Activated naive CD4-positive, alpha-beta T cell treated with anti-CD3 and anti-CD28 coated beads for 36 hours (primary cell): ENCODE data around the gene EMILIN2. TPM values are rescaled to one million over a fixed set of nuclear protein-coding genes. Genes with fewer than 3 reads are reported as not detected.

Source experiments
- CTCF ChIA-PET: fragments of 350-600 bp; sonication (Branson Sonifier 250); formaldehyde crosslinking; loops from one replicate; lab custom pipeline; 2021; ENCODE audit warnings: antibody characterized with exemption; lab: Charles Lee
- DNase-seq: peaks from one replicate; pipeline ENCODE4 v3.0.0-alpha.2; 2020
- H3K27ac Mint-ChIP-seq: one replicate; pipeline ENCODE4 v1.8.0; 2021; ENCODE audit warnings: mild to moderate bottlenecking, mixed read lengths
- H3K27me3 Mint-ChIP-seq: one replicate; pipeline ENCODE4 v1.8.0; 2021; ENCODE audit warnings: low read depth, mixed read lengths
- H3K36me3 Mint-ChIP-seq: one replicate; pipeline ENCODE4 v1.8.0; 2021; ENCODE audit warnings: low read depth, mixed read lengths
- H3K4me1 Mint-ChIP-seq: one replicate; pipeline ENCODE4 v1.8.0; 2021; ENCODE audit warnings: low read depth, mixed read lengths
- H3K4me3 Mint-ChIP-seq: one replicate; pipeline ENCODE4 v1.8.0; 2021; ENCODE audit warnings: mild to moderate bottlenecking, moderate library complexity, mixed read lengths
- H3K9me3 Mint-ChIP-seq: one replicate; pipeline ENCODE4 v1.8.0; 2021; ENCODE audit warnings: mixed read lengths
- intact Hi-C: fragments of 100-400 bp; cut with micrococcal nuclease; formaldehyde crosslinking; loops from one replicate; pipeline ENCODE4 v1.15.1; 2023
- total RNA-seq, 2 experiments: library from RNA; stranded (reverse); gene quantifications; one replicate each; pipeline ENCODE4 v1.2.3, GENCODE V29; 2021

The EMILIN2 gene
- total RNA-seq, 2 experiments from 2014 or later = 12.2 to 13.2 TPM

- DNase-seq = peak; percentile 76
- Mint-ChIP-seq H3K4me1 (peaks cover 29% of the 10 kb centered on the region), H3K27ac (peak overlapping the region; percentile 83), H3K27me3 (no peaks in the 10 kb centered on the region), H3K9me3 (peaks cover 11% of the 10 kb centered on the region), H3K36me3 (peaks cover 7% of the 10 kb centered on the region), H3K4me3 (peak overlapping the region; percentile 5)
- CTCF ChIA-PET = interaction anchor here (0.6 to 1.4 kb wide), 8 partner anchors 11 to 117 kb away, joined by 3 to 4 read pairs (median 3); no protein-coding TSS in a partner anchor
- intact Hi-C loops = loop anchor here (1.0 kb wide), 1 partner anchor 23 kb away; no protein-coding TSS in a partner anchor
Observed at GRCh38 chr18:2883076-2883735, 36.4 kb downstream of the EMILIN2 start.

- Mint-ChIP-seq H3K4me3 (no peak overlapping the region), H3K27me3 (no peaks in the 10 kb centered on the region), H3K27ac (no peak overlapping the region), H3K36me3 (peaks cover 7% of the 10 kb centered on the region), H3K4me1 (peaks cover 31% of the 10 kb centered on the region), H3K9me3 (peaks cover 12% of the 10 kb centered on the region)
- intact Hi-C loops = no loop called here
- no peak for DNase-seq
- CTCF ChIA-PET = interaction anchor here (0.7 to 1.5 kb wide), 2 partner anchors 8 to 10 kb away, joined by 3 read pairs; no protein-coding TSS in a partner anchor
Observed at GRCh38 chr18:2884706-2885285, 38.0 kb downstream of the EMILIN2 start.

- H3K4me3 Mint-ChIP-seq = no peak overlapping the region
Observed at GRCh38 chr18:2887470-2887869, 40.7 kb downstream of the EMILIN2 start.

GRCh38 chr18:2889761-2890192 lies 43.0 kb downstream of the EMILIN2 start:
- no peak overlapping the region for H3K27ac Mint-ChIP-seq
- peaks cover 12% of the 10 kb centered on the region for H3K9me3 Mint-ChIP-seq
- H3K4me1 Mint-ChIP-seq = peaks cover 31% of the 10 kb centered on the region
- H3K36me3 Mint-ChIP-seq = peaks cover 7% of the 10 kb centered on the region
- intact Hi-C loops = loop anchor here (5.0 kb wide), 2 partner anchors 42 to 247 kb away; partner anchors contain the start of gene EMILIN2
- no peak for DNase-seq
- H3K4me3 Mint-ChIP-seq = no peak overlapping the region
- no peaks in the 10 kb centered on the region for H3K27me3 Mint-ChIP-seq
- CTCF ChIA-PET = no interaction called here

More at GRCh38 chr18:2887470-2887869, 40.7 kb downstream of the EMILIN2 start:
- Mint-ChIP-seq H3K27me3 (no peaks in the 10 kb centered on the region), H3K27ac (no peak overlapping the region), H3K9me3 (peaks cover 12% of the 10 kb centered on the region), H3K36me3 (peaks cover 7% of the 10 kb centered on the region), H3K4me1 (peaks cover 45% of the 10 kb centered on the region)
- CTCF ChIA-PET = no interaction called here
- DNase-seq = no peak
- intact Hi-C loops = no loop called here

GRCh38 chr18:2890606-2891005 lies 43.8 kb downstream of the EMILIN2 start:
- Mint-ChIP-seq H3K27ac (no peak overlapping the region), H3K27me3 (no peaks in the 10 kb centered on the region), H3K36me3 (peaks cover 10% of the 10 kb centered on the region), H3K9me3 (peaks cover 19% of the 10 kb centered on the region), H3K4me1 (peaks cover 31% of the 10 kb centered on the region), H3K4me3 (no peak overlapping the region)
- intact Hi-C loops = loop anchor here (5.0 kb wide), 2 partner anchors 43 to 248 kb away; partner anchors contain the start of gene EMILIN2
- DNase-seq = no peak
- CTCF ChIA-PET = interaction anchor here (1.0 to 1.3 kb wide), 2 partner anchors 9 to 261 kb away, joined by 3 read pairs; no protein-coding TSS in a partner anchor

- CTCF ChIA-PET = interaction anchor here (0.6 to 1.0 kb wide), 2 partner anchors 101 to 260 kb away, joined by 3 to 4 read pairs; no protein-coding TSS in a partner anchor
- H3K27ac Mint-ChIP-seq = peak overlapping the region; percentile 16
- H3K4me1 Mint-ChIP-seq = peaks cover 31% of the 10 kb centered on the region
- H3K36me3 Mint-ChIP-seq = peaks cover 7% of the 10 kb centered on the region
- no peaks in the 10 kb centered on the region for H3K27me3 Mint-ChIP-seq
- intact Hi-C loops = loop anchor here (1.0 to 5.0 kb wide), 3 partner anchors 13 to 249 kb away; partner anchors contain the start of gene EMILIN2
- peak; percentile 45 for DNase-seq
- peaks cover 14% of the 10 kb centered on the region for H3K9me3 Mint-ChIP-seq
- H3K4me3 Mint-ChIP-seq = peak overlapping the region; percentile 14
Observed at GRCh38 chr18:2891526-2892431, 45.0 kb downstream of the EMILIN2 start.

- Mint-ChIP-seq H3K27me3 (no peaks in the 10 kb centered on the region), H3K4me3 (no peak overlapping the region), H3K36me3 (peaks cover 3% of the 10 kb centered on the region), H3K9me3 (peaks cover 9% of the 10 kb centered on the region), H3K4me1 (peaks cover 36% of the 10 kb centered on the region), H3K27ac (no peak overlapping the region)
- intact Hi-C loops = loop anchor here (5.0 kb wide), 2 partner anchors 46 to 251 kb away; partner anchors contain the start of gene EMILIN2
- DNase-seq = no peak
- CTCF ChIA-PET = interaction anchor here (0.9 to 1.2 kb wide), 2 partner anchors 8 to 136 kb away, joined by 3 to 8 read pairs; no protein-coding TSS in a partner anchor
Observed at GRCh38 chr18:2893056-2893455, 46.2 kb downstream of the EMILIN2 start.

- no peak overlapping the region for H3K4me3 Mint-ChIP-seq
- CTCF ChIA-PET = interaction anchor here (0.9 to 1.7 kb wide), 3 partner anchors 9 to 137 kb away, joined by 3 to 8 read pairs (median 3); no protein-coding TSS in a partner anchor
Observed at GRCh38 chr18:2893676-2894075, 46.9 kb downstream of the EMILIN2 start.

GRCh38 chr18:2894131-2894840 lies 47.5 kb downstream of the EMILIN2 start:
- no peak overlapping the region for H3K4me3 Mint-ChIP-seq

More at GRCh38 chr18:2893676-2894075, 46.9 kb downstream of the EMILIN2 start:
- Mint-ChIP-seq H3K27me3 (no peaks in the 10 kb centered on the region), H3K27ac (no peak overlapping the region), H3K4me1 (peaks cover 40% of the 10 kb centered on the region), H3K36me3 (peaks cover 3% of the 10 kb centered on the region), H3K9me3 (peaks cover 7% of the 10 kb centered on the region)
- no peak for DNase-seq
- intact Hi-C loops = loop anchor here (5.0 kb wide), 2 partner anchors 46 to 251 kb away; partner anchors contain the start of gene EMILIN2

GRCh38 chr18:2894841-2895370 lies 48.1 kb downstream of the EMILIN2 start:
- no peak overlapping the region for H3K4me3 Mint-ChIP-seq
- intact Hi-C loops = loop anchor here (5.0 kb wide), 2 partner anchors 48 to 253 kb away; partner anchors contain the start of gene EMILIN2
- H3K27ac Mint-ChIP-seq = no peak overlapping the region
- H3K27me3 Mint-ChIP-seq = no peaks in the 10 kb centered on the region
- peaks cover 37% of the 10 kb centered on the region for H3K4me1 Mint-ChIP-seq
- no peak for DNase-seq
- peaks cover 3% of the 10 kb centered on the region for H3K36me3 Mint-ChIP-seq
- CTCF ChIA-PET = interaction anchor here (1.1 to 1.7 kb wide), 3 partner anchors 10 to 14 kb away, joined by 3 read pairs; no protein-coding TSS in a partner anchor
- peaks cover 7% of the 10 kb centered on the region for H3K9me3 Mint-ChIP-seq

More at GRCh38 chr18:2894131-2894840, 47.5 kb downstream of the EMILIN2 start:
- CTCF ChIA-PET = interaction anchor here (0.9 to 1.7 kb wide), 4 partner anchors 9 to 137 kb away, joined by 3 to 8 read pairs (median 3); no protein-coding TSS in a partner anchor
- Mint-ChIP-seq H3K36me3 (peaks cover 3% of the 10 kb centered on the region), H3K27ac (no peak overlapping the region), H3K9me3 (peaks cover 7% of the 10 kb centered on the region), H3K27me3 (no peaks in the 10 kb centered on the region), H3K4me1 (peaks cover 40% of the 10 kb centered on the region)
- intact Hi-C loops = loop anchor here (5.0 kb wide), 2 partner anchors 47 to 252 kb away; partner anchors contain the start of gene EMILIN2
- DNase-seq = no peak
